GM18499 (cell line): ENCODE data around the gene ZDHHC14.

Experiments
- ATAC-seq: cut with Tn5 transposase; IDR thresholded peaks from one replicate; pipeline ENCODE4 v1.9.1; 2021; ENCODE audit warnings: moderate number of reproducible peaks; ENCODE audit not compliant: insufficient read depth, unreplicated experiment

Gene ZDHHC14

GRCh38 chr6:157650801-157651200 lies 269.8 kb downstream of the ZDHHC14 start:
- ATAC-seq: no peak

GRCh38 chr6:157651731-157652490 lies 270.9 kb downstream of the ZDHHC14 start:
- ATAC-seq: no peak

- no peak for ATAC-seq
Observed at GRCh38 chr6:157652601-157653363, 271.8 kb downstream of the ZDHHC14 start.

- ATAC-seq: no peak
Observed at GRCh38 chr6:157653521-157653920, 272.5 kb downstream of the ZDHHC14 start.

GRCh38 chr6:157655139-157655538 lies 274.1 kb downstream of the ZDHHC14 start:
- no peak for ATAC-seq

- ATAC-seq: no peak
Observed at GRCh38 chr6:157656437-157656997, 275.5 kb downstream of the ZDHHC14 start.

GRCh38 chr6:157657754-157658153 lies 276.8 kb downstream of the ZDHHC14 start:
- ATAC-seq: no peak

- no peak for ATAC-seq
Observed at GRCh38 chr6:157658301-157658700, 277.3 kb downstream of the ZDHHC14 start.

- ATAC-seq: no peak
Observed at GRCh38 chr6:157659536-157660271, 278.7 kb downstream of the ZDHHC14 start.

GRCh38 chr6:157660414-157660813 lies 279.4 kb downstream of the ZDHHC14 start:
- ATAC-seq: no peak

- ATAC-seq: no peak
Observed at GRCh38 chr6:157661652-157662051, 280.7 kb downstream of the ZDHHC14 start.

- ATAC-seq: no peak
Observed at GRCh38 chr6:157663261-157663660, 282.3 kb downstream of the ZDHHC14 start.

GRCh38 chr6:157665180-157665579 lies 284.2 kb downstream of the ZDHHC14 start:
- ATAC-seq: no peak

GRCh38 chr6:157666729-157667128 lies 285.7 kb downstream of the ZDHHC14 start:
- ATAC-seq: no peak

GRCh38 chr6:157667211-157668008 lies 286.4 kb downstream of the ZDHHC14 start:
- ATAC-seq: no peak

- no peak for ATAC-seq
Observed at GRCh38 chr6:157668009-157668401, 287.0 kb downstream of the ZDHHC14 start.

GRCh38 chr6:157668713-157669112 lies 287.7 kb downstream of the ZDHHC14 start:
- no peak for ATAC-seq

GRCh38 chr6:157669323-157669722 lies 288.3 kb downstream of the ZDHHC14 start:
- no peak for ATAC-seq

- no peak for ATAC-seq
Observed at GRCh38 chr6:157669747-157670216, 288.8 kb downstream of the ZDHHC14 start.
